ENCODE measurements around the gene DUSP16. TPM values are rescaled to one million over a fixed set of nuclear protein-coding genes. Genes with fewer than 3 reads are reported as not detected.
"Not testable (repeated sequence)": the region's sequence is repeated elsewhere in the genome, so short reads cannot be mapped to it uniquely, and the experiment has no call there.

DUSP16 gene
- total RNA-seq, 4 donors from 2014 or later, result 20.5 to 46.0 (median 35.5) TPM

DNA sequence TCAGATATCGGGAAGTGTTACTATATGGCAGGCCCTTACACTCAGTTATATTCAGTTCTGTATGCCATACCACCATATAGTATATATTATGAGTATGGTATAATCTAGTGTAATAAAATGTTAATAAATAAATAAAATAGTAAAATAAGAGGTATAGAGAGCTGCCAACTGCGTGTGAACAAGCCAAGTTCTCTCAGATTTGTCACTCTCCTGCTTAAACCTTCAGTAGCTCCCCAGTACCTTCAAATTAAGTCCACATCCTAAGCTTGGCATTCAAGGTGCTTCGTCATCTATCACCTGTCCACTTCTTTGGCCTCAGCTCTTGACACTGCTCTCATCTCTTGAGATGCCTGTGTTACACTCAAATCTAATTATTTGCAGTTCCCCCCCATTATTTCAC, 36.2 kb upstream of the DUSP16 start:
- Histone ChIP-seq H3K4me3 (no peak overlapping the region), H3K4me1 (no peaks in the 10 kb centered on the region), H3K9me3 (no peaks in the 10 kb centered on the region), H3K36me3 (no peaks in the 10 kb centered on the region), H3K27me3 (no peaks in the 10 kb centered on the region), H3K27ac (no peak overlapping the region)
- intact Hi-C loops (cut with DNase I; ENCODE audit: low total_unique reads), result no loop called here
- no peak for DNase-seq
- TF ChIP-seq, protein P1, sequence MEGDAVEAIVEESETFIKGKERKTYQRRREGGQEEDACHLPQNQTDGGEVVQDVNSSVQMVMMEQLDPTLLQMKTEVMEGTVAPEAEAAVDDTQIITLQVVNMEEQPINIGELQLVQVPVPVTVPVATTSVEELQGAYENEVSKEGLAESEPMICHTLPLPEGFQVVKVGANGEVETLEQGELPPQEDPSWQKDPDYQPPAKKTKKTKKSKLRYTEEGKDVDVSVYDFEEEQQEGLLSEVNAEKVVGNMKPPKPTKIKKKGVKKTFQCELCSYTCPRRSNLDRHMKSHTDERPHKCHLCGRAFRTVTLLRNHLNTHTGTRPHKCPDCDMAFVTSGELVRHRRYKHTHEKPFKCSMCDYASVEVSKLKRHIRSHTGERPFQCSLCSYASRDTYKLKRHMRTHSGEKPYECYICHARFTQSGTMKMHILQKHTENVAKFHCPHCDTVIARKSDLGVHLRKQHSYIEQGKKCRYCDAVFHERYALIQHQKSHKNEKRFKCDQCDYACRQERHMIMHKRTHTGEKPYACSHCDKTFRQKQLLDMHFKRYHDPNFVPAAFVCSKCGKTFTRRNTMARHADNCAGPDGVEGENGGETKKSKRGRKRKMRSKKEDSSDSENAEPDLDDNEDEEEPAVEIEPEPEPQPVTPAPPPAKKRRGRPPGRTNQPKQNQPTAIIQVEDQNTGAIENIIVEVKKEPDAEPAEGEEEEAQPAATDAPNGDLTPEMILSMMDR (IDR thresholded peaks at IDR 0.05), result no peak
- no peak for TF ChIP-seq POLR2A (IDR thresholded peaks at IDR 0.05)

DNA sequence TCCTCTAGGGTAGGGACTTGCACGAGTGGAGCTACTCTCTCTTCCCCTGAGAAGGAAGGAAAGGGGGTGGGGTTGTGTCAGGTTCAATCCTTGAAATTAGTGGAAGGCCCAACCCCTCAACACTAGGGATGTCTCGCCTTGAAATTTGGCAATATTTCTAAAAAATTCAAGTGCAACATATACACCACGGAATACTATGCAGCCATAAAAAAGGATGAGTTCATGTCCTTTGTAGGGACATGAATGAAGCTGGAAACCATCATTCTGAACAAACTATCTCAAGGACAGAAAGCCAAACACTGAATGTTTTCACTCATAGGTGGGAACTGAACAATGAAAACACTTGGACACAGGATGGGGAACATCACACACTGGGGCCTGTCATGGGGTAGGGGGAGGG, 33.9 kb upstream of the DUSP16 start:
- H3K27me3 ChIP-seq; H3K9me3 ChIP-seq; H3K4me3 ChIP-seq; H3K36me3 ChIP-seq; DNase-seq; H3K27ac ChIP-seq; intact Hi-C loops (cut with DNase I; ENCODE audit: low total_unique reads); H3K4me1 ChIP-seq: not testable (repeated sequence)

DNA sequence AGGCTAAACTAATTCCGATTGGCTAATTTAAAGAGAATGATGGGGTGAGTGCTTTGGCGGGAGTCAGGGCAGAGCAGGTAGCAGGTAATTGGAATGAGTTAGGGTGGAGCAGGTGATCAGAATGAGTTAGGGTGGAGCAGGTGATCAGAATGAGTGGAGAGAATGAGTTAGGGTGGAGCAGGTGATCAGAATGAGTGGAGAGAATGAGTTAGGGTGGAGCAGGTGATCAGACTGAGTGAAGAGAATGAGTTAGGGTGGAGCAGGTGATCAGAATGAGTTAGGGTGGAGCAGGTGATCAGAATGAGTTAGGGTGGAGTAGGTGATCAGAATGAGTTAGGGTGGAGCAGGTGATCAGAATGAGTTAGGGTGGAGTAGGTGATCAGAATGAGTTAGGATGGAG, 33.3 kb upstream of the DUSP16 start:
- H3K27me3 ChIP-seq; H3K4me1 ChIP-seq; H3K27ac ChIP-seq; H3K4me3 ChIP-seq; H3K9me3 ChIP-seq; H3K36me3 ChIP-seq; intact Hi-C loops (cut with DNase I; ENCODE audit: low total_unique reads); DNase-seq: not testable (repeated sequence)

DNA sequence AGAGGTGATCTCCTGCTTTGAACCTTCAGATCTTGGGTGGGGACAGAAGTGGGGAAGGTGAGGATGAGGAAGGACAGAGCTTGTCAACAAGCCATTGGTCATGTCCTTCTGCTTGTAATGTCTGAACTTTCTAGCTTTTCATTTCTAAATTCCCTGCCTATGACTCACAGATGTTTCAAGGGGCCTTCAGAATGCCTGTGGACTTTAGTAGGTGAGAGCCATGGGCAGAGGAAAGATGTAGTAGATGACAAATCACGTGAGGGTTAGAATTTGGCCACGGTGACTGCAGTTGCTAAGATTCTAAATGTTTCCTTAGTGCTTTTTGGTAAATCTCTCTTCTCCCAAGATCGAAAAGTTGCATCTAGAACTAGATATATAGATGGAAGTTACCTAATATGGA, 30.3 kb upstream of the DUSP16 start:
- H3K27ac ChIP-seq, result no peak overlapping the region
- DNase-seq, result no peak
- intact Hi-C loops (cut with DNase I; ENCODE audit: low total_unique reads), result no loop called here
- H3K4me1 ChIP-seq, result no peaks in the 10 kb centered on the region
- H3K4me3 ChIP-seq, result no peak overlapping the region
- H3K9me3 ChIP-seq, result no peaks in the 10 kb centered on the region
- H3K27me3 ChIP-seq, result no peaks in the 10 kb centered on the region
- TF ChIP-seq POLR2A (IDR thresholded peaks at IDR 0.05), result no peak
- TF ChIP-seq, protein P1 (IDR thresholded peaks at IDR 0.05), result no peak
- H3K36me3 ChIP-seq, result no peaks in the 10 kb centered on the region

DNA sequence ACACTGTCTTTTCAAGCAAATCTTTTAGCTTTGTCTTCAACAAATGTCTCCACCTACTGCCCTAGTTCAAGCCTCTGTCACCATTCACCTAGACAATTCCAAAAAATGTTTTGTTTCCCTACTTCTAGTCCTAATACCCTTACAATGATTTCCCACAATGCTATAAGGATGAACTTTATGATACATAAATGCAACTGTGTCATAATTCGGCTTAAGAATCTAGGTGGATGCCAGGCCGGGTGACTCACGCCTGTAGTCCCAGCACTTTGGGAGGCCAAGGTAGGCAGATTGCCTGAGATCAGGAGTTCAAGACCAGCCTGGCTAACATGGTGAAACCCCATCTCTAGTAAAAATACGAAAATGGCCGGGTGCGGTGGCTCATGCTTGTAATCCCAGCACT, 28.3 kb upstream of the DUSP16 start:
- Histone ChIP-seq H3K4me3 (no peak overlapping the region), H3K36me3 (no peaks in the 10 kb centered on the region), H3K27me3 (no peaks in the 10 kb centered on the region), H3K9me3 (no peaks in the 10 kb centered on the region), H3K27ac (no peak overlapping the region), H3K4me1 (no peaks in the 10 kb centered on the region)
- TF ChIP-seq, protein P1 (IDR thresholded peaks at IDR 0.05), result no peak
- no peak for TF ChIP-seq POLR2A (IDR thresholded peaks at IDR 0.05)
- DNase-seq, result no peak
- intact Hi-C loops (cut with DNase I; ENCODE audit: low total_unique reads), result no loop called here

DNA sequence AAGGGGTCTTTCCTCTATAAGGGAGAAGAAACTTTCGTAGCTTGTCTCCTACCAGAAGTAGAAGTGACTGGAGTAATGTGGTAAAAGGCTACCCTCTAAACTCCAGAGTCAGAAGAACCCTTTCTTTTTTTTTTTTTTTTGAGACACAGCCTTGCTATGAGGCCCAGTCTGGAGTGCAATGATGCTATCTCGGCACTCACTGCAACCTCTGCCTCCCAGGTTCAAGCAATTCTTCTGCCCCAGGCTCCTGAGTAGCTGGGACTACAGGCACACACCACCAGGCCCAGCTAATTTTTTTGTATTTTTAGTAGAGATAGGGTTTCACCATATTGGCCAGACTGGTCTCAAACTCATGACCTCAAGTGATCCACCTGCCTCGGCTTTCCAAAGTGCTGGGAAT, 25.8 kb upstream of the DUSP16 start:
- H3K4me1 ChIP-seq; H3K4me3 ChIP-seq; DNase-seq; H3K36me3 ChIP-seq; H3K27me3 ChIP-seq; intact Hi-C loops (cut with DNase I; ENCODE audit: low total_unique reads); H3K9me3 ChIP-seq; H3K27ac ChIP-seq: not testable (repeated sequence)

DNA sequence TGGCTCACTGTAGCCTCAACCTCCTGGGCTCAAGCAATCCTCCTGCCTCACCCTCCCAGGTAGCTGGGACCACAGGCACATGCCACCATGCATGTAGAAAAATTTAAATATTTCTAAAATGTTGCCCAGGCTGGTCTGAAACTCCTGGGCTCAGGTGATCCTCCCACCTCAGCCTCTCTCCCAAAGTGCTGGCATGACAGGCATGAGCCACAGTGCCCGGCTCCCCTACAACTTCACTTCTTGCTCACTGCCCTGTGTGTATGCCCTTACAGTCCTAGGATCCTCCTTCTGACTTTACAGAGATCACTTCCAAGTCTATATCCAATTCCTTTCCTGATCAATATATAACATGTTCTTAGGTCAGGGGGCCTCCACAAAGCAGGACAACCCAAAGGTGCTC, 25.2 kb upstream of the DUSP16 start:
- no peak for TF ChIP-seq POLR2A (IDR thresholded peaks at IDR 0.05)
- TF ChIP-seq, protein P1 (IDR thresholded peaks at IDR 0.05), result no peak
- Histone ChIP-seq H3K4me1 (no peaks in the 10 kb centered on the region), H3K9me3 (no peaks in the 10 kb centered on the region), H3K27ac (no peak overlapping the region), H3K36me3 (no peaks in the 10 kb centered on the region), H3K4me3 (no peak overlapping the region), H3K27me3 (no peaks in the 10 kb centered on the region)
- DNase-seq, result no peak
- intact Hi-C loops (cut with DNase I; ENCODE audit: low total_unique reads), result no loop called here
